MM.1S (cell line): Measurements from ENCODE around the gene TUBA4A.

Experiments used
- DNase-seq: peaks from one replicate; pipeline ENCODE4 v3.0.0-alpha.2; 2015
- H2AFZ ChIP-seq: fragments of 300-600 bp; sonication (generic); 2 replicates; pipeline ENCODE4 v1.6.0; 2016; ENCODE audit warnings: antibody characterized with exemption, low read length
- H3F3A ChIP-seq: fragments of 300-600 bp; sonication (generic); 2 replicates; pipeline ENCODE4 v1.6.1; 2016; ENCODE audit warnings: mild to moderate bottlenecking, antibody characterized with exemption, low read length, moderate library complexity, mixed read lengths; ENCODE audit not compliant: insufficient read depth
- H3K27ac ChIP-seq: fragments of 300-600 bp; sonication (generic); 2 replicates; pipeline ENCODE4 v1.5.1; 2016; ENCODE audit warnings: mild to moderate bottlenecking, low read length
- H3K27me3 ChIP-seq: fragments of 300-600 bp; sonication (generic); replicated peaks from 2 replicates; pipeline ENCODE4 v1.6.0; 2016; ENCODE audit warnings: low read length; ENCODE audit not compliant: insufficient read depth
- H3K36me3 ChIP-seq: fragments of 300-600 bp; sonication (generic); replicated peaks from 2 replicates; pipeline ENCODE4 v1.6.1; 2016; ENCODE audit warnings: mild to moderate bottlenecking, low read length, mixed read lengths; ENCODE audit not compliant: insufficient read depth
- H3K4me1 ChIP-seq: fragments of 300-600 bp; sonication (generic); 2 replicates; pipeline ENCODE4 v1.6.1; 2016; ENCODE audit warnings: low read length, mixed read lengths
- H3K4me2 ChIP-seq: fragments of 300-600 bp; sonication (generic); 2 replicates; pipeline ENCODE4 v1.6.0; 2016; ENCODE audit warnings: low read depth, low read length
- H3K4me3 ChIP-seq: fragments of 300-600 bp; sonication (generic); 2 replicates; pipeline ENCODE4 v1.5.1; 2016; ENCODE audit warnings: low read length, mixed read lengths
- H3K79me2 ChIP-seq: fragments of 300-600 bp; sonication (generic); 2 replicates; pipeline ENCODE4 v1.6.1; 2016; ENCODE audit warnings: mixed run types, low read length, mixed read lengths
- H3K9ac ChIP-seq: fragments of 300-600 bp; sonication (generic); 2 replicates; pipeline ENCODE4 v1.6.1; 2016; ENCODE audit warnings: low read length, mixed read lengths
- H3K9me2 ChIP-seq: fragments of 300-600 bp; sonication (generic); replicated peaks from 2 replicates; pipeline ENCODE4 v1.6.1; 2016; ENCODE audit warnings: mild to moderate bottlenecking, low read length, mixed read lengths; ENCODE audit not compliant: insufficient read depth
- H3K9me3 ChIP-seq: fragments of 300-600 bp; sonication (generic); replicated peaks from 2 replicates; pipeline ENCODE4 v1.6.1; 2016; ENCODE audit warnings: mild to moderate bottlenecking, low read length, mixed read lengths; ENCODE audit not compliant: insufficient read depth
- H4K20me1 ChIP-seq: fragments of 300-600 bp; sonication (generic); 2 replicates; pipeline ENCODE4 v1.6.1; 2016; ENCODE audit warnings: mild to moderate bottlenecking, low read length, moderate library complexity, mixed read lengths; ENCODE audit not compliant: insufficient read depth
- EZH2 ChIP-seq: fragments of 300-600 bp; sonication (generic); optimal IDR thresholded peaks from 2 replicates; pipeline ENCODE3; 2017; ENCODE audit warnings: low read depth, mild to moderate bottlenecking, antibody characterized with exemption, low read length, mixed read lengths
- EZH2phosphoT487 ChIP-seq: fragments of 300-600 bp; sonication (generic); IDR thresholded peaks from 2 replicates; pipeline ENCODE4 v1.6.1; 2018; ENCODE audit warnings: antibody characterized with exemption, low read length
- TF ChIP-seq, protein P1 (sequence below): fragments of 300-600 bp; sonication (generic); IDR thresholded peaks from 2 replicates; pipeline ENCODE4 v1.5.1; 2016; ENCODE audit warnings: antibody characterized with exemption, low read length, mixed read lengths

The TUBA4A gene

DNA sequence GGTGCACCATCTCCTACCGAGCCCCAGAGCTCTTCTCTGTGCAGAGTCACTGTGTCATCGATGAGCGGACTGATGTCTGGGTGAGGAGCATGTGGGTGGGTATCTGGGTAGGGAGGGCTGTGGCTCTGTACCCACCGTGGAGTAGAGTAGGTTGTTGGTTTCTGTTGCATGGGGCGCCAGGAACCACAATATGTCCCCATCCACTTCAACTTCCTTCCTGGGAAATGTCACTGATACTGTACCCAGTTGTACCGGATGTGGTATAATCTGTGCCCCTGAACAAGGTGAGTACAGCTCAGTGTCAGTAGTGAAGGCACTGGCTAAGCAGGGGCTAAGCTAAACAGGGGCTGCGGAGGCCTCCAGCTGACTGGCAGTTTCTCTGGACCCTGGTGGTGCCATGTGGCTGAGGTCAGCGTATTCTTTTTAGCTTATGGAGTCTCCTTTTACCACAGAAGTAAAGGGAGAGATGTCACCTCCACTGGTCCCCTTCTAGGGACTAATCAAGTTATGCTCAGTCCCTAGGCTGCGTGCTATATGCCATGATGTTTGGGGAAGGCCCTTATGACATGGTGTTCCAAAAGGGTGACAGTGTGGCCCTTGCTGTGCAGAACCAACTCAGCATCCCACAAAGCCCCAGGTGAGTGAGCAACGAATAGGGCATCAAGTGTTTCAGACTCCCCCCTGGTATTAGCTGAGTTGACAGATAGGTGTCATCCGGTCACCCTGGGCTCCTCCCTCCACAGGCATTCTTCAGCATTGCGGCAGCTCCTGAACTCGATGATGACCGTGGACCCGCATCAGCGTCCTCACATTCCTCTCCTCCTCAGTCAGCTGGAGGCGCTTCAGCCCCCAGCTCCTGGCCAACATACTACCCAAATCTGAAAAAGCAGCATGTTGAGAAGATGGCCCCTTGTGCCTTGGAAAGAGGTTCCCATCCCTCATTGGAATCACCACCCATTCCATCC, 5.8 kb downstream of the TUBA4A start:
- TF ChIP-seq EZH2phosphoT487: no peak
- TF ChIP-seq, protein P1, sequence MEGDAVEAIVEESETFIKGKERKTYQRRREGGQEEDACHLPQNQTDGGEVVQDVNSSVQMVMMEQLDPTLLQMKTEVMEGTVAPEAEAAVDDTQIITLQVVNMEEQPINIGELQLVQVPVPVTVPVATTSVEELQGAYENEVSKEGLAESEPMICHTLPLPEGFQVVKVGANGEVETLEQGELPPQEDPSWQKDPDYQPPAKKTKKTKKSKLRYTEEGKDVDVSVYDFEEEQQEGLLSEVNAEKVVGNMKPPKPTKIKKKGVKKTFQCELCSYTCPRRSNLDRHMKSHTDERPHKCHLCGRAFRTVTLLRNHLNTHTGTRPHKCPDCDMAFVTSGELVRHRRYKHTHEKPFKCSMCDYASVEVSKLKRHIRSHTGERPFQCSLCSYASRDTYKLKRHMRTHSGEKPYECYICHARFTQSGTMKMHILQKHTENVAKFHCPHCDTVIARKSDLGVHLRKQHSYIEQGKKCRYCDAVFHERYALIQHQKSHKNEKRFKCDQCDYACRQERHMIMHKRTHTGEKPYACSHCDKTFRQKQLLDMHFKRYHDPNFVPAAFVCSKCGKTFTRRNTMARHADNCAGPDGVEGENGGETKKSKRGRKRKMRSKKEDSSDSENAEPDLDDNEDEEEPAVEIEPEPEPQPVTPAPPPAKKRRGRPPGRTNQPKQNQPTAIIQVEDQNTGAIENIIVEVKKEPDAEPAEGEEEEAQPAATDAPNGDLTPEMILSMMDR: no peak
- Histone ChIP-seq H3K9me2 (no peaks in the 10 kb centered on the region), H3K79me2 (peaks cover 60% of the 10 kb centered on the region), H3K4me3 (no peak overlapping the region), H3K4me1 (peaks cover 61% of the 10 kb centered on the region), H3K27ac (peak overlapping the region; percentile 89; the same call in 1 of the 2 replicates), H3K27me3 (no peaks in the 10 kb centered on the region), H4K20me1 (no peaks in the 10 kb centered on the region), H3K4me2 (peak overlapping the region; percentile 41), H3K9ac (no peak overlapping the region), H3F3A (peaks cover 31% of the 10 kb centered on the region), H3K36me3 (0 out of 2 replicates have a peak, but pooled peaks cover 6% of the 10 kb centered on the region), H3K9me3 (no peaks in the 10 kb centered on the region), H2AFZ (no peak overlapping the region)
- peak; percentile 49 for DNase-seq

DNA sequence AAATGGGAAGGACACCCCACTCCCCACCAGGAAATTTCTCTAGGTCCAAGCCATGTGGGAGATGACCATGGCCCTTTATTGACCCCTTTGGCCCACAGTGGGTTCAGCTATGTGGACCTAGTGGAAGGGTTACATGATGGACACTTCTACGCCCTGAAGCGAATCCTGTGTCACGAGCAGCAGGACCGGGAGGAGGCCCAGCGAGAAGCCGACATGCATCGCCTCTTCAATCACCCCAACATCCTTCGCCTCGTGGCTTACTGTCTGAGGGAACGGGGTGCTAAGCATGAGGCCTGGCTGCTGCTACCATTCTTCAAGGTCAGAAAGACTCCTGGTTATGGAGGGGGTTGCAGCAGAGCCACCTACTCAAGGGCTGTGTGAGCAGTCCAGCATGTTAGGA, 7.2 kb downstream of the TUBA4A start:
- 0 out of 2 replicates have a peak, but pooled peaks cover 6% of the 10 kb centered on the region for H3K36me3 ChIP-seq
- H3K27me3 ChIP-seq: no peaks in the 10 kb centered on the region
- peaks cover 31% of the 10 kb centered on the region for H3F3A ChIP-seq
- H3K27ac ChIP-seq: no peak overlapping the region
- H2AFZ ChIP-seq: no peak overlapping the region
- H4K20me1 ChIP-seq: no peaks in the 10 kb centered on the region
- H3K4me2 ChIP-seq: peak overlapping the region; percentile 94; the same call in 1 of the 2 replicates
- H3K79me2 ChIP-seq: peaks cover 46% of the 10 kb centered on the region
- peaks cover 52% of the 10 kb centered on the region for H3K4me1 ChIP-seq
- no peak overlapping the region for H3K4me3 ChIP-seq
- H3K9ac ChIP-seq: no peak overlapping the region
- no peaks in the 10 kb centered on the region for H3K9me2 ChIP-seq
- no peak for DNase-seq
- no peak for TF ChIP-seq EZH2
- no peaks in the 10 kb centered on the region for H3K9me3 ChIP-seq

DNA sequence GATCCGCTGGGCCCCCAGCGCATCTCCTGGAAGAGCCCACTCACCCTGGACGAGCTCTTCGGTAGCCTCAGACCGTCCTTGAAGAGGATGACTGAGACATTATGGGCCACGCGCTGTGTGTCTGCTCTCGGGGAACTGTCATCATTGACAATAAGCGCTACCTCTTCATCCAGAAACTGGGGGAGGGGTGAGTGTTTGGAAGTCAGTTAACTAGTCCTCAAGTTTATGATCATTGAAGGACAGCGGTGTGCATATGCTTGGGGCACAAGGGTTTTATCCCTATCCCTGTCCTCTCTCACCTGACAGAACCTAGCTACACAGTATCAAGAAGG, 7.9 kb downstream of the TUBA4A start:
- peak overlapping the region; percentile 93 for H3K9ac ChIP-seq
- no peaks in the 10 kb centered on the region for H3K9me3 ChIP-seq
- DNase-seq: no peak
- peaks cover 31% of the 10 kb centered on the region for H3F3A ChIP-seq
- H3K9me2 ChIP-seq: no peaks in the 10 kb centered on the region
- H3K27ac ChIP-seq: peak overlapping the region; percentile 62; the same call in 1 of the 2 replicates
- H3K36me3 ChIP-seq: 0 out of 2 replicates have a peak, but pooled peaks cover 4% of the 10 kb centered on the region
- TF ChIP-seq EZH2phosphoT487 (no peak), EZH2 (no peak)
- TF ChIP-seq, protein P1: no peak
- peak overlapping the region; percentile 57; the same call in 1 of the 2 replicates for H2AFZ ChIP-seq
- peak overlapping the region; percentile 94 for H3K4me2 ChIP-seq
- H3K4me1 ChIP-seq: peaks cover 47% of the 10 kb centered on the region
- no peaks in the 10 kb centered on the region for H3K27me3 ChIP-seq
- no peaks in the 10 kb centered on the region for H4K20me1 ChIP-seq
- H3K79me2 ChIP-seq: peaks cover 39% of the 10 kb centered on the region
- peak overlapping the region; percentile 89 for H3K4me3 ChIP-seq
